Endothelial cell (in vitro differentiated cells): ENCODE measurements around the gene ATP10A. TPM values are rescaled to one million over a fixed set of nuclear protein-coding genes. Genes with fewer than 3 reads are reported as not detected.

Experiments used
- DNase-seq: peaks from one replicate; pipeline ENCODE4 v3.0.0; 2021; ENCODE audit warnings: low spot score
- H3K27ac Mint-ChIP-seq: one replicate; pipeline ENCODE4 v1.8.0; 2021; ENCODE audit warnings: mixed read lengths, inconsistent platforms; ENCODE audit not compliant: unreplicated experiment
- H3K27me3 Mint-ChIP-seq: one replicate; pipeline ENCODE4 v1.8.0; 2021; ENCODE audit warnings: mild to moderate bottlenecking, moderate library complexity, mixed read lengths, inconsistent platforms; ENCODE audit not compliant: unreplicated experiment
- H3K36me3 Mint-ChIP-seq: one replicate; pipeline ENCODE4 v1.8.0; 2021; ENCODE audit warnings: mild to moderate bottlenecking, low read depth, mixed read lengths, inconsistent platforms; ENCODE audit not compliant: unreplicated experiment
- H3K4me1 Mint-ChIP-seq: one replicate; pipeline ENCODE4 v1.8.0; 2021; ENCODE audit warnings: mild to moderate bottlenecking, mixed read lengths, inconsistent platforms; ENCODE audit not compliant: unreplicated experiment
- H3K4me3 Mint-ChIP-seq: one replicate; pipeline ENCODE4 v1.8.0; 2021; ENCODE audit warnings: mild to moderate bottlenecking, mixed read lengths, inconsistent platforms; ENCODE audit not compliant: unreplicated experiment
- H3K9me3 Mint-ChIP-seq: one replicate; pipeline ENCODE4 v1.8.0; 2021; ENCODE audit warnings: mixed read lengths, inconsistent platforms; ENCODE audit not compliant: unreplicated experiment
- total RNA-seq: library from RNA; stranded (reverse); fragmentation: NEBNext Ultra II Directional; extraction: Animal tissue kit (Norgen Biotek cat#: 25700); gene quantifications from one replicate; pipeline ENCODE4 v1.2.1, GENCODE V29; 2021; ENCODE audit not compliant: unreplicated experiment
- TF ChIP-seq, protein P1 (sequence below): fragments of 200-600 bp; sonication (generic); IDR thresholded peaks from one replicate; pipeline ENCODE4 v1.5.0; 2021; ENCODE audit warnings: antibody characterized with exemption; ENCODE audit not compliant: unreplicated experiment

The ATP10A gene
- total RNA-seq, 1 donor from 2014 or later = 0.13 TPM

DNA sequence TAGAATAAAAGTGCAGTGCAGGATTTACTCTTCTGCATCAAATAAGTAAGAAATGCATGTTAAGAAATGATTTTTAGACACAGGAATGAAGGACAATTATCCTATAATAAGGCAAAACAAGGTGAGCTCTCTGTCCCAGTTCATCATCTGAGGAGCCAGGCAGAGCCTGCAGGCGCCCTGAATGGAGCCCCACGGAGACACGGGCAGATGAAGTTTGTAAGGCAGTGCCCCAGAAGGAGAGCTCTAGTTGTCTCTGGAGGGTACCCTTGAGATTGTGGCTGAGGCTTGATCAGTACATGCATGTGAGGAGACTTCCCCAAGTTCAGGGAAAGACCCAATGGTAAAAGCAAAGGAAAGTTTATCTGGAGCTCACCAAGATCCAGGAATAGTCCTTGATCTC, 50.3 kb downstream of the ATP10A start:
- no peak for DNase-seq
- Mint-ChIP-seq H3K9me3 (no peaks in the 10 kb centered on the region), H3K4me1 (peaks cover 18% of the 10 kb centered on the region), H3K27ac (no peak overlapping the region), H3K36me3 (no peaks in the 10 kb centered on the region), H3K4me3 (no peak overlapping the region), H3K27me3 (peaks cover 2% of the 10 kb centered on the region)
- TF ChIP-seq, protein P1, sequence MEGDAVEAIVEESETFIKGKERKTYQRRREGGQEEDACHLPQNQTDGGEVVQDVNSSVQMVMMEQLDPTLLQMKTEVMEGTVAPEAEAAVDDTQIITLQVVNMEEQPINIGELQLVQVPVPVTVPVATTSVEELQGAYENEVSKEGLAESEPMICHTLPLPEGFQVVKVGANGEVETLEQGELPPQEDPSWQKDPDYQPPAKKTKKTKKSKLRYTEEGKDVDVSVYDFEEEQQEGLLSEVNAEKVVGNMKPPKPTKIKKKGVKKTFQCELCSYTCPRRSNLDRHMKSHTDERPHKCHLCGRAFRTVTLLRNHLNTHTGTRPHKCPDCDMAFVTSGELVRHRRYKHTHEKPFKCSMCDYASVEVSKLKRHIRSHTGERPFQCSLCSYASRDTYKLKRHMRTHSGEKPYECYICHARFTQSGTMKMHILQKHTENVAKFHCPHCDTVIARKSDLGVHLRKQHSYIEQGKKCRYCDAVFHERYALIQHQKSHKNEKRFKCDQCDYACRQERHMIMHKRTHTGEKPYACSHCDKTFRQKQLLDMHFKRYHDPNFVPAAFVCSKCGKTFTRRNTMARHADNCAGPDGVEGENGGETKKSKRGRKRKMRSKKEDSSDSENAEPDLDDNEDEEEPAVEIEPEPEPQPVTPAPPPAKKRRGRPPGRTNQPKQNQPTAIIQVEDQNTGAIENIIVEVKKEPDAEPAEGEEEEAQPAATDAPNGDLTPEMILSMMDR = no peak

DNA sequence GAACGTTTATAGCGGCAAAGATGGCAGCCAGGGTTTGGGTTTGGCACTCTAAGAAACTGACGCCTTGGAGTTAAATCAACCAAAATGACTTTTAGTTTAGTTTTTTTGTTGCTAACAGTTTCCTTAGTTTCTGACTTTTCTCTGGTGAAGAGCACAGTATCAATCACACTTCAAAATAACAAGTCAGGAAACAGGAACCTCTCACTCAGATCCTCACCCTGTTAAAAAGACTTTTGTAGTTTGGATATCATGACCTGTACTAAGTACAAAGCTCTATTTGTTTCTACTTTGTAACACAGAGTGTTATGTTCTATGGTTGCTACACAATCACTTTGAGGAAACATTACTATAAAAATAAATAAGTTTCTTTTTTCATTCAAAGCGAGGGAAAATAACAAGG, 51.1 kb downstream of the ATP10A start:
- Mint-ChIP-seq H3K27me3 (peaks cover 2% of the 10 kb centered on the region), H3K36me3 (no peaks in the 10 kb centered on the region), H3K4me3 (no peak overlapping the region), H3K27ac (no peak overlapping the region), H3K9me3 (no peaks in the 10 kb centered on the region), H3K4me1 (peaks cover 18% of the 10 kb centered on the region)
- TF ChIP-seq, protein P1 = no peak
- DNase-seq = no peak

DNA sequence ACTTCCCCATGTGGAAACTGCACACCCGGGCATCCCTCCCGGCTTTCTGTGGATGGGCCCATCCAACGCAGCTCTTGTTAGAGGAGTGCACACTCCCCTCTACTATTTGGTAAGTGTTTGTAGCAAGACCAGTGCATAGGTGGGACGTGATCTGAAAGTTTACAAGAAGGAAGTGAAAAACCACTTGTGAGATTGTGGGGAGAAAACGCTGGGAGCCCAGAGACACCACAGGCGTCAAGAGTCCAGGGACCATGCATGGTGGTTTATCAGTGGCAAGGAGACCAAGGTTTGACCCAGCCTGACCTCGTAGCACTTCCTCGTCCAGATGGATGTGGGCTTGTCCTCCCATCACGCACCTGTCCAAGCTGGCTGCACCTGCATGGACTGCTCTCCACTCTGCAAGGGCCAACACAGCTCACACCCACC, 51.6 kb downstream of the ATP10A start:
- TF ChIP-seq, protein P1 = no peak
- no peak for DNase-seq
- Mint-ChIP-seq H3K27me3 (peaks cover 2% of the 10 kb centered on the region), H3K27ac (no peak overlapping the region), H3K4me3 (no peak overlapping the region), H3K36me3 (no peaks in the 10 kb centered on the region), H3K4me1 (peaks cover 18% of the 10 kb centered on the region), H3K9me3 (no peaks in the 10 kb centered on the region)

DNA sequence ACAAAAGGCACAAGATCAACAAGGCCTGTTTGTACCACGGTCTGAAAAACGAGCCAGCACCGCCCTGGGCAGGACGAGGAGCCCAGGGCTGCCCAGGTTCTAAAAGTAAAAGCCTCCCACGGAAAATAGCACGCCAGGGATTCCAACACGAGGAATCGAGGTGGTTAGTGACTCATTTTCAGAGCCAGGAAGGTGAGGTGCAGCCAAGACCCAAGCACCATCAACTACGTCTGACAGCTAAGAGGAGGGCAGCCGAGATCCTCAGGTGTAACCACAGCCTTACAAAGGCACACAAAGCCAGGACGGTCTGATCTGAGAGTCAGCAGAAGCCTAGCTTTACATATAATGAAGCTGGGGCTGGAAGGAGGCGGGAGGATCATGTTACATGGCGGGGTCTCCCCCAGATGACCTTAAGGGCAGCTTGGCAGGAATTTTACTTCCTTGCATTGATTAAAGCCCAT, 52.5 kb downstream of the ATP10A start:
- H3K36me3 Mint-ChIP-seq = no peaks in the 10 kb centered on the region
- no peak overlapping the region for H3K4me3 Mint-ChIP-seq
- TF ChIP-seq, protein P1 = no peak
- H3K27ac Mint-ChIP-seq = peak overlapping the region; percentile 26
- DNase-seq = no peak
- peaks cover 18% of the 10 kb centered on the region for H3K4me1 Mint-ChIP-seq
- no peaks in the 10 kb centered on the region for H3K9me3 Mint-ChIP-seq
- H3K27me3 Mint-ChIP-seq = peaks cover 5% of the 10 kb centered on the region

DNA sequence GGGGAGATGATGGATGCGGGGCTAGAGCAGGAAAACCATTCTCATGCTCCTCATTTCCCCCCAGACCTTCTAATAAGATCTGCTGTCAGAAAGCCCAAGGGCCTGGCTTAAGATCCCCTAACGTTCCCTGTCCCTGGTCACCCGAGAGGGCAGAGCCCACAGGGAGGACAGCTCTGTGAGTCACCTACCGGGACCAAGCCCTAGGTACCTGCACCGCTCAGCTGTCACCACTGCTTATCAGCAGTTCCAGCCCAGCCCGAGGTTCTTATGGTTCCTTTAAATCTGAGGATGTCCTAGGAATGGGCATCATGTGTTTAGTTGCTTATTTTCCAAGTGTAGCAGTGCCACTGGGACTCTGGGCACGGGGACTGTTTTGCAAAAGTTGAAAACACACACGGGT, 53.0 kb downstream of the ATP10A start:
- no peak for DNase-seq
- H3K27me3 Mint-ChIP-seq = peaks cover 5% of the 10 kb centered on the region
- H3K9me3 Mint-ChIP-seq = no peaks in the 10 kb centered on the region
- H3K27ac Mint-ChIP-seq = no peak overlapping the region
- H3K36me3 Mint-ChIP-seq = no peaks in the 10 kb centered on the region
- H3K4me3 Mint-ChIP-seq = no peak overlapping the region
- H3K4me1 Mint-ChIP-seq = peaks cover 18% of the 10 kb centered on the region
- TF ChIP-seq, protein P1 = no peak
